ENCODE data around the gene RNF212B. TPM values are rescaled to one million over a fixed set of nuclear protein-coding genes. Genes with fewer than 3 reads are reported as not detected.

RNF212B gene
- total RNA-seq (2016; rRNA removed; fragmentation: Illumina TruSeq; extraction: Trizol) (not detected in 2 replicates), polyA plus RNA-seq (2011; rRNA removed) (0.05 TPM in 1 of 2 replicates, not detected in the other), polyA minus RNA-seq (2011; rRNA and poly(A)+ RNA removed; ENCODE audit: low replicate concordance) (not detected in 2 replicates), Bru-seq, nascent RNA (percentile 3 among the genes with signal in this experiment), BruChase-seq, experiment 1, labeled RNA remaining after a 6-hour chase (percentile 3 among the genes with signal in this experiment), BruChase-seq, experiment 2, labeled RNA remaining after a 2-hour chase (percentile 1 among the genes with signal in this experiment)
- not detected in 2 replicates for total RNA-seq (2016; cell fraction: cytosol; rRNA removed; fragmentation: Illumina TruSeq; extraction: Trizol; ENCODE audit: low read depth)
- not detected in 2 replicates for total RNA-seq (2016; cell fraction: insoluble cytoplasmic fraction; rRNA removed; fragmentation: Illumina TruSeq; extraction: Trizol)
- total RNA-seq (2016; cell fraction: membrane; rRNA removed; fragmentation: Illumina TruSeq; extraction: Trizol): not detected in 2 replicates
- not detected in 2 replicates for total RNA-seq (2016; cell fraction: nucleus; rRNA removed; fragmentation: Illumina TruSeq; extraction: Trizol)
- polyA plus RNA-seq (2011; cell fraction: cytosol; rRNA removed): not detected in 2 replicates
- polyA plus RNA-seq (2011; cell fraction: nucleus; rRNA removed): not detected in 2 replicates
- not detected in 2 replicates for polyA plus RNA-seq (2012)
- polyA plus RNA-seq (2016; cell fraction: cytosol; fragmentation: Illumina TruSeq; extraction: Trizol; ENCODE audit: low read depth): not detected in 2 replicates
- polyA plus RNA-seq (2016; cell fraction: insoluble cytoplasmic fraction; fragmentation: Illumina TruSeq; extraction: Trizol; ENCODE audit: low read depth): not detected in 2 replicates
- polyA plus RNA-seq (2016; cell fraction: membrane; fragmentation: Illumina TruSeq; extraction: Trizol; ENCODE audit: low read depth): not detected in 2 replicates
- polyA plus RNA-seq (2016; cell fraction: nucleus; fragmentation: Illumina TruSeq; extraction: Trizol; ENCODE audit: insufficient read depth, low read depth): not detected in 2 replicates
- not detected in 2 replicates for polyA minus RNA-seq (2011; cell fraction: cytosol; rRNA and poly(A)+ RNA removed)
- polyA minus RNA-seq (2011; cell fraction: nucleus; rRNA and poly(A)+ RNA removed): not detected in 2 replicates
- long read RNA-seq, experiment 1: 0 reads
- long read RNA-seq, experiment 2: 0 reads

DNA sequence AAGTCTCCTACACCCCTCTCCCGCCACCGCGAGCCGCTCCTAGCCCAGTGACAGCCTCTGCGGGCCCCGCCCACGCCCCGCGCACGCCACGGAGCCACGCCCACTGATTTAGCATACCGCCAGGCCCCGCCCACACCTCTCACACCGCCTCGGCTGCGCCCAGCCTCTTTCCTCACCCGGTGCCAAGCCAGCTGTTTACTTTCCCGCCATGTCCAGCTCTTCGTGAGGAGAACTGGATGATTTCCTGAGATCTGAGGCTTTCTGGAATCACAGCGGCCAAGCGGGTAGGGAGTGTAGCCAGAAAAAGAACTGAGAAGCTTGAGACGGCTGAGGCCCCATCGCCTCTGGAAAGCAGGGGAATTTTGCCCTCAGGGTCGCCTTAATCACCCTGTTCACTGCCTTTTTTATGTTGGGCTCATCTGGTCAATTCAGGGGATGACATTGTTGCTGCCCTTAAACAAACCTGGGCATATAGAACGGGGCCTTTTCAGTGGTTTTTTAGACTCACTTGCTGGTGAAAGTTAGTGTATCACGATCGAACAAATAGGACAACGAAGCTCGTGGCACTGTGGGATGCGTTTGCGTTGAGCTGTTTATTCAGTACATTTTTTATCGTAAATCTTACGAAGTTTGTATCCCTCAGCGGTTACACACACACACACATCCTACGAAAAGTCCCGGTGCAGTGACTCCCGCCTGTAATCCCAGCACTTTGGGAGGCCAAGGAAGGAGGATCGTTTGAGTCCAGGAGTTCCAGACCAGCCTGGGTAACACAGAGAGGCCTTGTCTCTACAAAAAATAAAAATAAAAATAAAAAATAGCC lies at the start of gene RNF212B:
Gene RNF212B, plus strand, starts transcription at position 165 of the 823 bp plus-strand sequence. CDS start 2,410 bp downstream, outside the sequence.
- peak within 1 kb of the TSS; percentile 80 for H3K4me2 ChIP-seq (ENCODE audit: low read depth, low read length)
- peaks cover 0 to 2% of the 10 kb centered on the region in 2 experiments; a peak in 2 of 5 replicates for H3K27me3 ChIP-seq (ENCODE audit: control insufficient read depth in 1 of 2, insufficient read depth in 2 of 2, low read length in 2 of 2)
- 0 out of 2 replicates have a peak within 1 kb of the TSS, but pooled peaks have one; percentile 4 for H3K9ac ChIP-seq (ENCODE audit: insufficient read depth, low read depth, low read length)
- H3K4me3 ChIP-seq (replicated peaks in 1 of 3; ENCODE audit: insufficient read depth in 1 of 3, low read depth in 2 of 3, low read length in 3 of 3): peak within 1 kb of the TSS in 1 of 3 experiments; percentile 56; a peak in 1 of 6 replicates
- in situ Hi-C loops (cut with HindIII; ENCODE audit: extremely low pct_ligation_motif_present, low pct_unique_long_range_greater_than_20kb) (no loop called here), intact Hi-C loops (cut with micrococcal nuclease; ENCODE audit: unreplicated experiment) (no loop called here)
- ChIA-PET POLR2A (interaction anchor here (1.0 kb wide), 1 partner anchor 143 kb away, joined by 5 read pairs; the partner anchor contains the start of genes ACIN1 and C14orf119), CTCF (ENCODE audit: low intra/inter-chr PET ratio, low total read pairs) (no interaction called here)
- H3K4me1 ChIP-seq (ENCODE audit: insufficient read depth, low read length): peaks cover 10% of the 10 kb centered on the region
- H4K20me1 ChIP-seq (ENCODE audit: insufficient read depth, low read length): no peaks in the 10 kb centered on the region
- ATAC-seq (peak; percentile 100), DNase-seq (ENCODE audit: low spot score) (peak; percentile 80), FAIRE-seq (no peak)
- no TSS peak for BruUV-seq (replicated peaks)
- no peaks in the 10 kb centered on the region for H3K79me2 ChIP-seq (ENCODE audit: insufficient read depth, low read length)
- no peak within 1 kb of the TSS for H3K27ac ChIP-seq (ENCODE audit: extremely low read length, insufficient read depth, low read length)
- 28% methylated on average over 39 of the region's 39 CpGs for WGBS (ENCODE audit: low lambda C conversion rate)
- no peaks in the 10 kb centered on the region for H3K36me3 ChIP-seq (replicated peaks in 1 of 2; ENCODE audit: control insufficient read depth in 1 of 2, insufficient read depth in 2 of 2, low read length in 2 of 2)
- H3K9me3 ChIP-seq (ENCODE audit: low read length): no peaks in the 10 kb centered on the region
- H2AFZ ChIP-seq (ENCODE audit: low read length): peak within 1 kb of the TSS; percentile 77
- TF ChIP-seq THAP11 (CRISPR knock-in tag; IDR thresholded peaks at IDR 0.05) (peak; percentile 40; the same call in 1 of the 2 replicates), CC2D1A (CRISPR knock-in tag; IDR thresholded peaks at IDR 0.05) (0 out of 2 replicates have a peak, but pooled peaks have one; percentile 83), SKIL (CRISPR knock-in tag; IDR thresholded peaks at IDR 0.05; ENCODE audit: borderline replicate concordance) (no peak), GLI4 (CRISPR knock-in tag; IDR thresholded peaks at IDR 0.05; ENCODE audit: borderline replicate concordance) (no peak), RFX1 (IDR thresholded peaks at IDR 0.05) (no peak), ZNF574 (CRISPR knock-in tag; IDR thresholded peaks at IDR 0.05) (peak; percentile 44; the same call in 1 of the 2 replicates), ATRX (CRISPR knock-in tag; IDR thresholded peaks at IDR 0.05; ENCODE audit: borderline replicate concordance) (no peak), POLR2A (IDR thresholded peaks at IDR 0.05; ENCODE audit: insufficient read depth in 1 of 2, low read depth in 2 of 2, low read length in 2 of 2) (no peak), ARNT2 (CRISPR knock-in tag; IDR thresholded peaks at IDR 0.05; ENCODE audit: low read depth) (no peak), ZNF883 (CRISPR knock-in tag; IDR thresholded peaks at IDR 0.05; ENCODE audit: not compliant biosample characterization) (peak; percentile 85)

Measured in HepG2 (cell line).